Uterus (tissue), 4 donors: ENCODE data around the gene BMP6. TPM values are rescaled to one million over a fixed set of nuclear protein-coding genes. Genes with fewer than 3 reads are reported as not detected.

ENCODE experiments used
- DNase-seq, 2 donors: peaks; one replicate each; pipeline ENCODE4 v3.0.0-alpha.2; 2019 to 2020
- H3K27ac ChIP-seq, 2 donors: fragments of 200-600 bp; sonication (generic); 1 replicate in 1 of 2; 2 replicates in 1 of 2; pipeline ENCODE4 v1.5.1; 2016 to 2018
- H3K27me3 ChIP-seq, 2 donors: fragments of 200-600 bp; sonication (generic); one replicate each; pipeline ENCODE4 v1.5.1; 2018 to 2019; ENCODE audit warnings: control low read depth in 1 of 2
- H3K36me3 ChIP-seq, 2 donors: fragments of 200-600 bp; sonication (generic); one replicate each; pipeline ENCODE4 v1.5.1; 2019; ENCODE audit warnings: control low read depth in 1 of 2
- H3K4me1 ChIP-seq, 2 donors: fragments of 200-600 bp; sonication (generic); one replicate each; pipeline ENCODE4 v1.5.1; 2018 to 2019; ENCODE audit warnings: control low read depth in 1 of 2
- H3K4me3 ChIP-seq, 2 donors: fragments of 200-600 bp; sonication (generic); 1 replicate in 1 of 2; 2 replicates in 1 of 2; pipeline ENCODE4 v1.5.1; 2018 to 2019; ENCODE audit warnings: mild to moderate bottlenecking in 1 of 2
- H3K9me3 ChIP-seq, 2 donors: fragments of 200-600 bp; sonication (generic); one replicate each; pipeline ENCODE4 v1.5.1; 2019; ENCODE audit warnings: control low read depth in 1 of 2
- CTCF ChIP-seq, 4 experiments: fragments of 200-600 bp in 2 of 4; fragments of 450-650 bp in 2 of 4; sonication (generic) in 2 of 4; IDR thresholded peaks; one replicate each; pipeline ENCODE4 v1.5.1; 2016 to 2019; ENCODE audit warnings: antibody characterized with exemption in 4 of 4, mild to moderate bottlenecking in 2 of 4, moderate library complexity in 1 of 4
- POLR2A ChIP-seq, 2 donors: fragments of 450-650 bp; IDR thresholded peaks; one replicate each; pipeline ENCODE4 v1.6.1; 2016; ENCODE audit warnings: antibody characterized with exemption in 2 of 2, mild to moderate bottlenecking in 1 of 2, moderate library complexity in 1 of 2
- intact Hi-C: fragments of 100-400 bp; cut with DNase I; formaldehyde crosslinking; loops from one replicate; pipeline ENCODE4 v1.15.1; 2023; ENCODE audit warnings: low total_unique reads
- total RNA-seq, 4 donors: library from RNA; depleted of rRNA in 3 of 4; stranded (reverse); fragments of >200 nt in 3 of 4; gene quantifications; one replicate each; pipeline versions ENCODE4 v1.1.0 to v1.2.4, GENCODE V29; 2014 to 2023
- donor health status: DM: yes; HTN: yes; CAD: no.

The BMP6 gene
- total RNA-seq, 4 donors from 2014 or later: 2.2 to 8.5 (median 4.4) TPM

GRCh38 chr6:7805850-7806214, 79.9 kb downstream of the BMP6 start:
- no peaks in the 10 kb centered on the region for H3K4me1 ChIP-seq
- H3K4me3 ChIP-seq: no peak overlapping the region
- DNase-seq: no peak
- no peak for TF ChIP-seq POLR2A (IDR thresholded peaks at IDR 0.05)
- TF ChIP-seq CTCF (IDR thresholded peaks at IDR 0.05): no peak
- no peak overlapping the region for H3K27ac ChIP-seq
- no peaks in the 10 kb centered on the region for H3K27me3 ChIP-seq
- H3K36me3 ChIP-seq: no peaks in the 10 kb centered on the region
- intact Hi-C loops: no loop called here
- no peaks in the 10 kb centered on the region for H3K9me3 ChIP-seq

- Histone ChIP-seq H3K9me3 (no peaks in the 10 kb centered on the region), H3K27me3 (no peaks in the 10 kb centered on the region), H3K36me3 (no peaks in the 10 kb centered on the region), H3K4me1 (no peaks in the 10 kb centered on the region), H3K27ac (no peak overlapping the region), H3K4me3 (no peak overlapping the region)
- intact Hi-C loops: no loop called here
- TF ChIP-seq CTCF (IDR thresholded peaks at IDR 0.05): no peak
- no peak for TF ChIP-seq POLR2A (IDR thresholded peaks at IDR 0.05)
- no peak for DNase-seq
These were observed 80.8 kb downstream of the BMP6 start for GRCh38 chr6:7806711-7807110.

- no peak for DNase-seq
- Histone ChIP-seq H3K4me3 (no peak overlapping the region), H3K27ac (no peak overlapping the region), H3K9me3 (no peaks in the 10 kb centered on the region), H3K27me3 (no peaks in the 10 kb centered on the region), H3K36me3 (no peaks in the 10 kb centered on the region), H3K4me1 (no peaks in the 10 kb centered on the region)
- TF ChIP-seq POLR2A (IDR thresholded peaks at IDR 0.05): no peak
- no peak for TF ChIP-seq CTCF (IDR thresholded peaks at IDR 0.05)
- intact Hi-C loops: no loop called here
These were observed 83.4 kb downstream of the BMP6 start for GRCh38 chr6:7809346-7809745.

- intact Hi-C loops: no loop called here
- TF ChIP-seq CTCF (IDR thresholded peaks at IDR 0.05) (no peak), POLR2A (IDR thresholded peaks at IDR 0.05) (no peak)
- DNase-seq: no peak
- Histone ChIP-seq H3K4me3 (no peak overlapping the region), H3K4me1 (no peaks in the 10 kb centered on the region), H3K27me3 (no peaks in the 10 kb centered on the region), H3K9me3 (no peaks in the 10 kb centered on the region), H3K27ac (no peak overlapping the region), H3K36me3 (no peaks in the 10 kb centered on the region)
These were observed 85.5 kb downstream of the BMP6 start for GRCh38 chr6:7811441-7811840.

GRCh38 chr6:7812623-7813022, 86.7 kb downstream of the BMP6 start:
- intact Hi-C loops: no loop called here
- no peaks in the 10 kb centered on the region for H3K4me1 ChIP-seq
- H3K27me3 ChIP-seq: no peaks in the 10 kb centered on the region
- H3K36me3 ChIP-seq: no peaks in the 10 kb centered on the region
- TF ChIP-seq POLR2A (IDR thresholded peaks at IDR 0.05) (no peak), CTCF (IDR thresholded peaks at IDR 0.05) (no peak)
- no peak for DNase-seq
- no peak overlapping the region for H3K27ac ChIP-seq
- H3K9me3 ChIP-seq: no peaks in the 10 kb centered on the region
- H3K4me3 ChIP-seq: no peak overlapping the region
